Tibial nerve (tissue), 4 donors: Measurements from ENCODE around the gene UFSP1. TPM values are rescaled to one million over a fixed set of nuclear protein-coding genes. Genes with fewer than 3 reads are reported as not detected.

ENCODE experiments used
- DNase-seq, 2 donors: peaks; one replicate each; pipeline ENCODE4 v3.0.0-alpha.2; 2019; ENCODE audit warnings: low spot score in 2 of 2
- H3K27ac ChIP-seq, 4 donors: fragments of 200-600 bp; sonication (generic) in 3 of 4; one replicate each; pipeline ENCODE4 v1.5.1; 2017 to 2019; ENCODE audit warnings: mild to moderate bottlenecking in 1 of 4
- H3K27me3 ChIP-seq, 2 donors: fragments of 200-600 bp; sonication (generic) in 1 of 2; one replicate each; pipeline versions ENCODE4 v1.5.1 to v1.6.0; 2017 to 2019
- H3K36me3 ChIP-seq, 3 donors: fragments of 200-600 bp; sonication (generic); one replicate each; pipeline ENCODE4 v1.5.1; 2018 to 2019
- H3K4me1 ChIP-seq, 4 donors: fragments of 200-600 bp; sonication (generic) in 3 of 4; one replicate each; pipeline ENCODE4 v1.5.1; 2017 to 2019
- H3K4me3 ChIP-seq, 4 donors: fragments of 200-600 bp; sonication (generic) in 3 of 4; one replicate each; pipeline ENCODE4 v1.5.1; 2017 to 2019; ENCODE audit warnings: mild to moderate bottlenecking in 1 of 4, moderate library complexity in 1 of 4
- H3K9me3 ChIP-seq, 4 donors: fragments of 200-600 bp; sonication (generic) in 3 of 4; one replicate each; pipeline ENCODE4 v1.5.1; 2017 to 2019
- CTCF ChIP-seq, 5 experiments: fragments of 200-600 bp in 3 of 5; fragments of 450-650 bp in 2 of 5; sonication (generic) in 3 of 5; IDR thresholded peaks; one replicate each; pipeline ENCODE4 v1.5.1; 2016 to 2019; ENCODE audit warnings: antibody characterized with exemption in 5 of 5, mild to moderate bottlenecking in 3 of 5, moderate library complexity in 2 of 5
- EP300 ChIP-seq, 2 donors: sonication (generic); formaldehyde crosslinking; IDR thresholded peaks; one replicate each; pipeline ENCODE4 v1.6.1; 2017; ENCODE audit warnings: antibody characterized with exemption in 2 of 2, mild to moderate bottlenecking in 1 of 2
- POLR2A ChIP-seq, 2 donors: fragments of 450-650 bp; IDR thresholded peaks; one replicate each; pipeline ENCODE4 v1.6.1; 2017; ENCODE audit warnings: antibody characterized with exemption in 2 of 2, mild to moderate bottlenecking in 2 of 2, moderate library complexity in 2 of 2
- WGBS, 2 donors: methylation state at CpG; one replicate each; pipeline ENCODE4 v1.1.5; 2018; 5-methylcytosine and 5-hydroxymethylcytosine counted together
- small RNA-seq: library from RNA; depleted of rRNA; stranded (forward); fragments of <200 nt; gene quantifications from one replicate; pipeline ENCODE3, GENCODE V24; 2016
- total RNA-seq, 4 donors: library from RNA; depleted of rRNA; stranded (reverse); fragments of >200 nt; gene quantifications; one replicate each; pipeline ENCODE4 v1.1.0, GENCODE V29; 2016

The UFSP1 gene
- total RNA-seq, 4 donors from 2014 or later, result 2.8 to 13.3 (median 5.0) TPM

DNA sequence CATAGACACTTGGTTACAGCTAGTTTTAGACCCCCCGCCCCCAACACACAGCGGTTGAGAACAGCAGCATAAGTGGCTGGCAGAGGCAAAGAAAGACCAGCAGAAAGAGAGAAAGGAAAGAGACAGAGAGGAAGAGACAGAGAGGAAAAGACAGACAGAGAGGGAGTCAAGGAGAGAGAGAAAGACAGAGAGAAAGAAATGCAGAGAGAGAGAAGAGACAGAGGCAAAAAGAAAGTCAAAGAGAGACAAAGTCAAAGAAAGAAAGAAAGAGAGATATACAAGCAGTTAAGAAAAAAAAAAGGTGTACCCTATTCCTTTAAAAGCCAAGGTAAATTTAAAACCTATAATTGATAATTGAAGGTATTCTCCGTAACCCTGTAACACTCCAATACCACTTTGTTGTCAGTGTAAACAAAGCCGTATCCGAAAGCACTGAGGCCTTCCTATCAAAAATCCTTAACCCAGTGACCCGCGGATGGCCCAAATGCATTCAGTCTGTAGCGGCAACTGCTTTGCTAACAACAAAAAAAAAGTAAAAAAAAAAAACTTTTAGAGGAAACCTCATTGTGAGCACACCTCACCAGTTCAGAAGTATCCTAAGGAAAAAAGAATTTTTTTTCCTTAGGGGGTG lies 48.9 kb downstream of the UFSP1 start:
- Histone ChIP-seq H3K4me1 (peaks cover 0 to 17% (median 2%) of the 10 kb centered on the region in 4 donors), H3K27ac (no peak overlapping the region), H3K4me3 (no peak overlapping the region), H3K36me3 (no peaks in the 10 kb centered on the region), H3K9me3 (no peaks in the 10 kb centered on the region), H3K27me3 (no peaks in the 10 kb centered on the region)
- TF ChIP-seq EP300 (IDR thresholded peaks at IDR 0.05) (no peak), POLR2A (IDR thresholded peaks at IDR 0.05) (no peak), CTCF (IDR thresholded peaks at IDR 0.05) (no peak)
- WGBS, 2 donors, result 58 to 62% methylated on average over 8 of the region's 8 CpGs
- DNase-seq, result no peak

DNA sequence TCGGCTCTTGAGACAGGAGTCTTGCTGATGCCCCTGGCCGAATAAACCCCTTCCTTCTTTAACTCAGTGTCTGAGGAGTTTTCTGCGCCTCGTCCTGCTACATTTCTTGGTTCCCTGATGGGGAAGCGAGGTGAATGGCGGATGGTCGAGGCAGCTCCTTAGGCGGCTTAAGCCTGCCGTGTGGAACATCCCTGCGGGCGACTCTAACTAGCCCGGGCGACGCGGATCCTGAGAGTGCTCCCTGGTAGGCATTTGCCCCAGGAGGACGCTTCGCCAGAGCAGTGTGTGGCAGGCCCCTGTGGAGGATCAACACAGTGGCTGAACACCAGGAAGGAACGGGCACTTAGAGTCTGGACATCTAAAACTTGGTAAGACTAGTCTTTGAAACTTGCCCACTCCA lies 50.2 kb downstream of the UFSP1 start:
- Histone ChIP-seq H3K27me3 (no peaks in the 10 kb centered on the region), H3K36me3 (no peaks in the 10 kb centered on the region), H3K4me1 (peaks cover 0 to 17% (median 2%) of the 10 kb centered on the region in 4 donors), H3K27ac (no peak overlapping the region), H3K4me3 (no peak overlapping the region), H3K9me3 (no peaks in the 10 kb centered on the region)
- DNase-seq, result no peak
- TF ChIP-seq CTCF (IDR thresholded peaks at IDR 0.05), result no peak
- no peak for TF ChIP-seq EP300 (IDR thresholded peaks at IDR 0.05)
- no peak for TF ChIP-seq POLR2A (IDR thresholded peaks at IDR 0.05)
- 93 to 94% methylated on average over 17 to 18 of the region's 18 CpGs for WGBS, 2 donors

Small RNA genes within 50 kb of the gene (small RNA-seq; reads per million reads assigned to genes)
- gene RN7SL549P (not detected), gene RPS29P15 (not detected)

Other genes with a start within 250 kb of the UFSP1 start
- 1 to 10 TPM in 1 of 4 donors, not detected in 3; 2.1 TPM for gene TFR2, start 248.2 kb downstream of the UFSP1 start, total RNA-seq
- gene ACTL6B, start 233.3 kb downstream of the UFSP1 start, total RNA-seq, result not detected
- gene GNB2, start 216.0 kb downstream of the UFSP1 start, total RNA-seq, result 100 to 1,000 TPM; 185 to 290 (median 248) TPM
- 10 to 100 TPM; 50.9 to 98.1 (median 64.7) TPM for gene GIGYF1, start 195.5 kb downstream of the UFSP1 start, total RNA-seq
- gene POP7, start 183.6 kb downstream of the UFSP1 start, total RNA-seq, result 10 to 100 TPM; 23.1 to 50.7 (median 35.6) TPM
- gene EPO, start 169.2 kb downstream of the UFSP1 start, total RNA-seq, result under 1 TPM in 2 of 4 donors, not detected in 2; 0.30 to 0.59 TPM
- not detected for gene ZAN, start 156.1 kb downstream of the UFSP1 start, total RNA-seq
- 10 to 100 TPM; 15.5 to 37.5 (median 25.9) TPM for gene EPHB4, start 62.2 kb downstream of the UFSP1 start, total RNA-seq
- 10 to 100 TPM; 11.8 to 36.8 (median 32.1) TPM for gene SLC12A9, start 37.0 kb downstream of the UFSP1 start, total RNA-seq
- gene TRIP6, start 22.3 kb downstream of the UFSP1 start, total RNA-seq, result 100 to 1,000 TPM in 1 of 4 donors, 10 to 100 TPM in 3; 63.9 to 119 (median 80.8) TPM
- 100 to 1,000 TPM in 1 of 4 donors, 10 to 100 TPM in 3; 72.6 to 124 (median 88.6) TPM for gene SRRT, start 14.6 kb downstream of the UFSP1 start, total RNA-seq
- gene ACHE, start 6.2 kb upstream of the UFSP1 start, total RNA-seq, result 1 to 10 TPM in 1 of 4 donors, not detected in 3; 3.0 TPM
- gene MUC3A, start 59.8 kb upstream of the UFSP1 start, total RNA-seq, result under 1 TPM in 1 of 4 donors, not detected in 3; 0.22 TPM
- not detected for gene MUC12, start 79.8 kb upstream of the UFSP1 start, total RNA-seq
- not detected for gene MUC17, start 130.4 kb upstream of the UFSP1 start, total RNA-seq
- gene TRIM56, start 195.8 kb upstream of the UFSP1 start, total RNA-seq, result 10 to 100 TPM; 18.6 to 32.4 (median 29.5) TPM
- gene SERPINE1, start 237.4 kb upstream of the UFSP1 start, total RNA-seq, result 10 to 100 TPM in 2 of 4 donors, 1 to 10 TPM in 2; 3.3 to 13.9 (median 8.1) TPM